HG03196 (cell line): ENCODE measurements around the gene LRRN4.
"Not testable (repeated sequence)": the region's sequence is repeated elsewhere in the genome, so short reads cannot be mapped to it uniquely, and the experiment has no call there.

Experiments used
- ATAC-seq: cut with Tn5 transposase; IDR thresholded peaks from one replicate; pipeline ENCODE4 v1.9.1; 2021; ENCODE audit not compliant: unreplicated experiment

Gene LRRN4

GRCh38 chr20:6060213-6060612, 6.4 kb upstream of the LRRN4 start:
- ATAC-seq: no peak

DNA sequence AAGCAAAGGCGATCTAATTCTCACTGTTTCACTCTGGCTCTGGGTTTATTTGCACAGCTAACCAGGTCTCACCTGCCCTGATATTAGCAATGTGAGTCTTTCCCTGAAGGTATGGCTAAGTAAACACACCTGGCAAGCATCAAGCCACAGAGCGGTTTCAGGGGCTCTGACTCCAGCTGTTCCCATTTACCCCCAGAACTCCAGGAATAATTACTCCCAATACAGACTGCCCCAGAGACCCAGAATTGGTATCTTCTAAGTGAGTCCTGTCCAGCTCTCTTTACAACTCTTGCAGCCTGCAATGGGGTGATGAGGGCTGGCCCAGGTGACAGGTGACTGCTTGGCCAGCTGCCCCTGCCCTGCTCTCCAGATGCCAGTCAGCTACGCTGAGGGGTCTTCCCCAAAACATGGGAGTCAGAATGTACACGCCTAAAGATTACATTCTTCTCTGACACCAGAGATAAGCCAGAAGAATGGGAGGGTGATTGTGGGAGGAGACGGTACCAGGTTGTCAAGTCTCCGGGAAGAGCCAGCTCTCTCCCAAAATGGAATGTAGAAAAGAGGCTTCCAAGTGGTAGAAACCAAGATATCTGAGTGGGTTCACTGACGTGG, 4.9 kb upstream of the LRRN4 start:
- ATAC-seq: no peak

- ATAC-seq: no peak
Measured at GRCh38 chr20:6057691-6058090, 3.8 kb upstream of the LRRN4 start.

GRCh38 chr20:6057139-6057538, 3.3 kb upstream of the LRRN4 start:
- no peak for ATAC-seq

GRCh38 chr20:6055981-6056569, 2.2 kb upstream of the LRRN4 start:
- ATAC-seq: no peak

DNA sequence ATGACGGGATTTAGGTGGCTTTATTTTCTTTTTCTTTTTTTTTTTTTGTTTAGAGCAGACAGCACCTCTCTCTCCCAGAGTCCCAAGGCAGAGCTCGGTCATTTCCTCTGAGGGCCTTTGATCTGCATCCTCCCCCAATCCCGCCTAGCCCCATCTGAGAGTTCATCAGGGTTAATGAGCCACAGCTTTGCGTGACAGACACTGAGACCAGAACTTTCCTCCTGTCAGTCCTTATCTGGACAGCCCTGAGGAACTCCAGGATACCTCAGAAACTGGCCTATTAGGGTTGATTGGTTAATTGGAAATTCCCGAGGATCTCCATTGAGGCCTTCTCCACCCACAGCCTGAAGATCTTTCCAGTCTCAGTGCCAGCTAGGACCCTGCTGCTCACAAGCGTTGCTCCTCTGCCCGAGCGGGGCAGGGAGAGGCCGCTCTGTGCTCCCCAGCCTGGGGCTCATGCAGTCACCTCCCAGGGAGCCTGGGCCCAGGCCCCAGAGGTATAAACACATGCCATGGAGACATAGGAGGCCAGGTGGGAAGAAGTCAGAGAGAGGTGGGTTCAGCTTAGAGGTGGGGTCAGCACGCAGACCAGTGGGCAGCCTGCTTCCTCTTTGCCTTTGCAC, 1.4 kb upstream of the LRRN4 start:
- ATAC-seq: no peak

GRCh38 chr20:6054689-6055051, 810 bp upstream of the LRRN4 start:
- not testable (repeated sequence) for ATAC-seq

- no peak for ATAC-seq
Measured at GRCh38 chr20:6053064-6053775, 640 bp downstream of the LRRN4 start.

GRCh38 chr20:6051505-6051904, 2.4 kb downstream of the LRRN4 start:
- no peak for ATAC-seq

GRCh38 chr20:6048391-6048790, 5.5 kb downstream of the LRRN4 start:
- no peak for ATAC-seq

DNA sequence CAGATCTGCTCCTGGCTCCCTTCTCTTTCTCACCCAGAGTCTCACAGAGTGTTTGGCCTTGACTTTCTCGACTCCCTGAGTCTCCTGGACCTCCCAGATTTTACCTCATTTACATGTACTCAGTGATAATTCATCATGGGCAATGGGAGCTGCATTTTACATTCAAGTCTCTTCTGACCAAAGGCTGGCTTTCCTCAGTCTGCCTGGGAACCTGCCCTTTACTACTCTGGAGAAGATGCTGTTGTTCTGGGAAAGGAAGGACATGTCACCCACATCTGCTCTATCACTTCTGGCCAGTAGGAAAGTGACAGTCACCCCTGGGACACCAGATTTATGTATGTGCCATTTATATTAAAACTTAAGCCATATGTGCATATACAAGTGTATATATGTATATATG, 7.4 kb downstream of the LRRN4 start:
- ATAC-seq: no peak

DNA sequence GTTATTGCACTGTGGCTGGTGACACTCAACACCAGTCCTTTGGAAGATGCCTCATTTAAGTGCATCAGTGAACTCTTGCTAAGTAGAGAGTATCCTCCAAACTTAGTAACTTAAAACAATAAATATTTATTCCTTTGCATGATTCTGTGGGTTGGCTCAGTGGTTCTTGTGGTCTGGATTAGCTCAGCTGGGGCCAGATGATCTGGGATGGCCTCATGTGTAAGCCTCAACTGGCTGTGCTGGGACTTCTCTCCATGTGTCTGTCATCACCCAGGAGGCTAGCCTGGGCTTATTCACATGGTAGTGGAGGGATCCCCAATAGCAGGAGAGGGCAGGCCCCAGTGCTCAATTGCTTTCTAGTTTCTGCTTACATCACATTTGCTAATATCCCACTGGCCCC, 8.3 kb downstream of the LRRN4 start:
- no peak for ATAC-seq

DNA sequence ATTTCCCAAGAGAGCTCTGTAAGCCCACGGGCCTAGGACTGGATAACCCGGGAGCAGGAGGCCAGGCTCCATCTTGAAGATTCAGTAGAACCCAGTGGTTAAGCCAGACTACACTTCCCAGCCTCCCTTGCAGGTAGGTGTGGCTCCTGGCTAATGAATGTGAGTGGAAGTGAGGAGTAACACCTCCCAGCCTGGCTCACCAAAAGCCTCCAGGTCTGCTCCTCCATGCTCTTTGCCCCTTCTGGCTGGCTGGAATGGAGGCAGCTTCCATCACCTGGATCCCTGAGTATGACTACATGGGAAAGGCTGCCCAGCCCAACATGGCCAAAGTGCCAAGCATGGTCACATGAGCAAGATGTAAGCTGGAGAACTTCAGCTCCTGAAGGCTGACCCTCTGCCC, 9.7 kb downstream of the LRRN4 start:
- no peak for ATAC-seq

DNA sequence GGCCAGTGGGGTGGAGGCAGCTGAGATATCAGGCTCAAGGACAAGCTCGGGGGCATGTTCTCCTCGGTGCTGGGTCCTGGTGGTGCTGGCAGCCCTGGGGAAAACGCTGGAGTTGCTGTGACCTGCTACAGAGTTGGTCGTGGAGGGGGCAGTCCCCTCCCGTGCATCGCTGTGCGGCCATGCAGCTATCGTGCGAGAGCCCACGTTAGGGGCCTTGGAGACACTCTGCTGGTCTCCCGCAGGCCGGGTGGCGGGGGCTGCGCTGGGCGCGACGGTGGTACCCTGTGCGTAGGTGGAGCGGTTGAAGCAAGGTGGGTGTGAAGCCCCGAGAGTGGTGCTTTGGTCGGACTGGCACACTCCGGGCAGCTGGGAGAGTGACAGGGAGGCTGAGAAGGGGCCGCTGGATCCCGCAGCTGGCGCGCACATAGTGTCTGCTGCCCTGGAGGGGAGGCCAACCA, 12.0 kb downstream of the LRRN4 start:
- ATAC-seq: no peak

DNA sequence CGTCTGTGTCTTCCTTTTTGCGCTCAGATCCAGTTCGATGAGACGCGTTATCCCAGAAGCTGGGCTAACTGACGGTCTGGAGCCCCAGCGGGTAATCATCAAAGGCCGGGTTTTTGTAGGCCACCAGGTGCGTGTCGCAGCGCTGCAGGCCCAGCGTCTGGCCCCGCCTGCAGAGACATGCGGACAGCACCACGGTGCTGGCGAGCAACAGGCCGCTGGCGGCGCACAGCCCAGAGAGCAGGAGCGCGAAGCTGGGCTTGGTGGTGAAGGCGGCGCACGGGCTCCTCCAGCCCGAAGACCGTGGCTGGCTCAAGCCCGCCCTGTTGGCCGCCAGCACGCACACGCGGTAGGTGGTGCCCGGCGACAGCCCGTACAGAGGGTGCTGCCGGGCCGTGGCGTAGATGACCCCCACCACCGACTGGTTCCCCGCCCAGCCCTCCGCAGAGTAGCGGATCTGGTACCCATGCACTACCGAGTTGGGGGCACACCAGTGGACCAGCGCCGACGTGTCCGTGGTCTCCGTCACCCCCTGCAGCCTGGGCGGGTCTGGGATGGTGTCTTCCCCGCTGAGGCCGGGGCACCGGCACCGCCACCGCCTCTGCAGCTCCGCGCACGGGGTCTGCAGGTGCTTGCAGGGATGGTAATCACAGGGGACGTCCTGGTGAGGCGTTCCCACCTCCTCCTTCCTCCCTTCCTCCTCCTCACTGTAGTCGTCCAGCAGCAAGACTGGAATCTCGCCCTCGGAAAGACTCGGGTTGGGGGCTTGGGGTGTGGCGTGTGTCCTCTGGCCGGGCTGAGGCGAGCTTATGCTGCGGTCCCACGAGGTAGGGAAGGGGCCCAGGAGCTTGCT, 12.7 kb downstream of the LRRN4 start:
- no peak for ATAC-seq

GRCh38 chr20:6040540-6040939, 13.3 kb downstream of the LRRN4 start:
- ATAC-seq: no peak

- ATAC-seq: no peak
Measured at GRCh38 chr20:6039766-6040165, 14.1 kb downstream of the LRRN4 start.

GRCh38 chr20:6038256-6038655, 15.6 kb downstream of the LRRN4 start:
- no peak for ATAC-seq

DNA sequence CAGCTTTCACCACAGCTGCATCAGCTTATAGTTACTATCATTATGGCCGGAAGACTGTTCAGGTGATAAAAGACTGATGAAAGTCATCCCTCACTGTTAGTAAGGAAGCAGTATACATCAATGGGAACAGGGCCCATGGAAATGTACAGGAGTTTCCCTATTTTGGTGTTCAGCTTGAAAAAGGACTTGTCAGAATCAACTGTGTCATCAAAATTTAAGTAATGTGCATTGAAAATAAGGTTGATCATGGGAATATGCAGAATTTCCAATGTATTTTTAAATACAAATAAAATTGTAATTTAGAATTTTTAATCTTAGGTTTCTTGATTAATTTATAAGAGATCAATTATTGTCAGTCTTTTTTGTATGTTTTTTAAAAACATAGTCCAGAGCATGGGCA, 16.8 kb downstream of the LRRN4 start:
- ATAC-seq: no peak

DNA sequence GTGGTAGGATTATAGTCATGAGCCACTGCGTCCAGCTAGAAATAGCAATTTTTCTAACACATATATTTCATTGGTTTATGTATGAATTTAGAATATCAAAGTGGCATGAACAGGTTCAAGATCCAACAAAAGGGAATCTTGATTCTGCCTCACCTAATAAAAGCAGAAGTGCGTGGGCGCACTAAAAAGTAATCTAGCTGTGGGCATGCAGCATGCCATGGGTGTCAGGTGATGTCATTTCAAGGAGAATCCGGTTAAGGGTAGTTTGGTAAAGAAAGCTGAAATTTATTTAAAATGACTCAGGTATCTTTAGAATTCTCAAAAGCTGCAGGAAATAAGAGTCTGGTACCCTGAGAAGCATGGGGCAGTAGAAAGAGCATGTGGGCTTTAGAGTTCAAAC, 17.6 kb downstream of the LRRN4 start:
- no peak for ATAC-seq
